ENCODE measurements around the gene UMODL1. TPM values are rescaled to one million over a fixed set of nuclear protein-coding genes. Genes with fewer than 3 reads are reported as not detected.

Gene UMODL1
- total and polyA plus RNA-seq, 8 donors = 0.02 to 0.06 TPM; not detected in 6

DNA sequence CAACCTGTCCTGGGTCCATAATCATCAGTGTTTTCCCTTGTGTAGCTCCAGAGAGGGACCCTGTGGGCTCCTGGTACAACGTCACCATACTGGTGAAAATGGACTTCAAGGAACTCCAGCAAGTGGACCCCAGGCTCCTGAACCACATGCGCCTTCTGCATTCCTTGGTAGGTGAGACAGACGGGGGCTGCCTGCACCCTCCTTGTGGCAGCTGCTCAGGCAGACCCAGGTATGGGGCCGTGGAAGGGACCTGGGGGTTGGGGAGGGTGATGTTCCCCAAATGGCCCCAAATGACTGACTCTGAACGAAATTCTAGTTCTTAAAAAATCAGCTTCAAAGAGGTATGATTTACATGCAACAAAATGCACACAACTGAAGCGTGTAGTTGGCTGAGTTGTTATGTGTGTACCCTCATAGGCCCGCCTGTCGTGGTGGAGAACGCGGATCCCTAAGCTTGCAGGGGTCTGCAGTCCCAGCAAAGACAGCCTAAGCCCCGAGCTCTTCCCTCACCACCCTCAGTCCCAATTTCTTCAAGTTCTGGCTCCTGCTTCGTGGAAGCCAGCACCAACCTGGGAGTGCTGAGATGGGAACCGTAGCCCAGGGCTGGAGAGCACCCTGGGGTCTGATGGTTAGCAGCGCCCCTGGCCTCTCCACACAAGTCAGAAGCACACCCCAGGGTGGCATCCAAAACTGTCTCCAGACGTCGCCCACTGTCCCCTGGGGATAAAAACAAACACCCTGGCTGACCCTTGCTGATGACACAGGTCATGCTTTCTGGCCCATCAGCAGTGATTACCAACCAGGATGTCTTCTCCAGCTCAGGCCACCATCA is 14.3 kb downstream of the UMODL1 start:
- peak overlapping the region in 2 of 4 donors; percentile 57 to 66 for H3K27ac ChIP-seq
- no peak for FAIRE-seq
- TF ChIP-seq, protein P1, sequence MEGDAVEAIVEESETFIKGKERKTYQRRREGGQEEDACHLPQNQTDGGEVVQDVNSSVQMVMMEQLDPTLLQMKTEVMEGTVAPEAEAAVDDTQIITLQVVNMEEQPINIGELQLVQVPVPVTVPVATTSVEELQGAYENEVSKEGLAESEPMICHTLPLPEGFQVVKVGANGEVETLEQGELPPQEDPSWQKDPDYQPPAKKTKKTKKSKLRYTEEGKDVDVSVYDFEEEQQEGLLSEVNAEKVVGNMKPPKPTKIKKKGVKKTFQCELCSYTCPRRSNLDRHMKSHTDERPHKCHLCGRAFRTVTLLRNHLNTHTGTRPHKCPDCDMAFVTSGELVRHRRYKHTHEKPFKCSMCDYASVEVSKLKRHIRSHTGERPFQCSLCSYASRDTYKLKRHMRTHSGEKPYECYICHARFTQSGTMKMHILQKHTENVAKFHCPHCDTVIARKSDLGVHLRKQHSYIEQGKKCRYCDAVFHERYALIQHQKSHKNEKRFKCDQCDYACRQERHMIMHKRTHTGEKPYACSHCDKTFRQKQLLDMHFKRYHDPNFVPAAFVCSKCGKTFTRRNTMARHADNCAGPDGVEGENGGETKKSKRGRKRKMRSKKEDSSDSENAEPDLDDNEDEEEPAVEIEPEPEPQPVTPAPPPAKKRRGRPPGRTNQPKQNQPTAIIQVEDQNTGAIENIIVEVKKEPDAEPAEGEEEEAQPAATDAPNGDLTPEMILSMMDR (IDR thresholded peaks at IDR 0.05) = no peak

DNA sequence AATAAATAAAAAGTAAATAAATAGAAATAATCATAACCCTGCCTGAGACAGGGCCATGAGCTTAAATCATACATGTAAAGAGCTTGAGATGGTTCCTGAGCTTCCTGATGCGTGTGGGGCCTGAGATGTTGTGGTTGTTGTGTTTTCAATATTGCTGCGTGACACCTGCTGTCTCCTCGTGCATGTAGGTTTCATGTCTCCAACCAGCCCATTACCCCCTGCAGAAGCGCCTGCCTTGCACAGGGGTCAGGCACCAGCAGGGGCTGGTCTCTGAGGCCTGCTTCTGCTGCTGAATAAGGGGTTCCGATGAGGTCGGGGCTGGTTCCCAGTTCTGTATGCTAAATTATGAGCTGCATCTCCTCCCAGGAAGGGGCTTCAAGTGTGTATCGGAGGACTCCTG is 15.9 kb downstream of the UMODL1 start:
- intact Hi-C loops (cut with DNase I) = no loop called here
- Histone ChIP-seq H3K27me3 (no peaks in the 10 kb centered on the region), H3K4me1 (peaks cover 0 to 10% (median 6%) of the 10 kb centered on the region in 3 donors), H3K36me3 (no peaks in the 10 kb centered on the region), H3K4me3 (no peak overlapping the region), H3K27ac (peak overlapping the region in 2 of 4 donors; percentile 57), H3K9me3 (no peaks in the 10 kb centered on the region)
- FAIRE-seq = no peak
- no peak for ATAC-seq
- DNase-seq = no peak
- 79 to 92% methylated on average over 7 of the region's 7 CpGs for WGBS, 2 donors
- TF ChIP-seq, protein P1 (IDR thresholded peaks at IDR 0.05) = no peak

More for the DNA sequence above, 14.3 kb downstream of the UMODL1 start:
- peaks cover 0 to 10% (median 6%) of the 10 kb centered on the region in 3 donors for H3K4me1 ChIP-seq
- H3K9me3 ChIP-seq = no peaks in the 10 kb centered on the region
- intact Hi-C loops (cut with DNase I) = no loop called here
- no peaks in the 10 kb centered on the region for H3K27me3 ChIP-seq
- H3K4me3 ChIP-seq = no peak overlapping the region
- no peaks in the 10 kb centered on the region for H3K36me3 ChIP-seq
- whole genome bisulfite sequencing, 2 donors = 88 to 92% methylated on average over 16 of the region's 16 CpGs
- ATAC-seq (peak in 3 of 4 donors; percentile 3 to 6 (median 3)), DNase-seq (no peak)

DNA sequence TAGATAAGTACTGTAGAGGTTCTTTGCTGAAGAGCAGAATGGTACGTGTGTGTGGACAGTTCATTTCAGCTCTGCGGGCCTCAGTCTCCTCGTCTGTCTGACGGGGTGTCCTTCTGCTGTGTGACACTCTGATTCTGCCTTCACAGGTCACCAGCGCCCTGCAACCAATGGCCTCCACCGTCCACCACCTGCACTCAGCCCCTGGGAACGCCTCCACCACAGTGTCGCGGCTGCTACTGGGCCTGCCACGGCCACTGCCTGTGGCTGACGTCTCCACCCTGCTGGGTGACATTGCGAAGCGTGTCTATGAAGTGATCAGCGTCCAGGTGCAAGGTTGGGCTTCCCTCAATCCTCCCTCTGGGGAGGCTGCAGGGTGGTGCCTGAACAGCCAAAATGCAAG is 17.0 kb downstream of the UMODL1 start:
- 93 to 95% methylated on average over 14 of the region's 14 CpGs for WGBS, 2 donors
- ATAC-seq (no peak), DNase-seq (no peak), FAIRE-seq (no peak)
- no peak overlapping the region for H3K4me3 ChIP-seq
- peaks cover 0 to 10% (median 6%) of the 10 kb centered on the region in 3 donors for H3K4me1 ChIP-seq
- no peaks in the 10 kb centered on the region for H3K36me3 ChIP-seq
- intact Hi-C loops (cut with DNase I) = no loop called here
- H3K27me3 ChIP-seq = no peaks in the 10 kb centered on the region
- H3K9me3 ChIP-seq = no peaks in the 10 kb centered on the region
- no peak overlapping the region for H3K27ac ChIP-seq
- TF ChIP-seq, protein P1 (IDR thresholded peaks at IDR 0.05) = no peak

DNA sequence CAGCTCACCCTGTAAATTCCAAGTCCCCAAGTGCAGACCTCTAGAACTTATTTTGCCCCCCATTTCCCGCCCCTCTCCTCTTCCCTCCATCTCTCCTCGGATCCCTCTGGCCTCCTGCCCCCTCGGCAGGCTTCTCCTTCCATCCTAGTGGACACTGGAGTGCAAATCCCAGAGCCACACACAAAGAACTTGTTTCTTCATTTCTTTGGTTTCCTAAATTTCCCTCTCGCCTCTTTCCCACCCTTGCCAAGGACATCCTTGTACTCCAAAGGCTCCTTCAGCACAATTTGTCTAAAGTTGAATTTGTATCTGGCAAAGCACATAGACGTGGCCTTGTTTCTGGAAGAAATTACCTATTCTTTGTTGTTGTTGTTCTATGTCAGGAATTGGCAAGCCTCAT is 17.5 kb downstream of the UMODL1 start:
- Histone ChIP-seq H3K27me3 (no peaks in the 10 kb centered on the region), H3K4me1 (peaks cover 0 to 10% (median 6%) of the 10 kb centered on the region in 3 donors), H3K27ac (no peak overlapping the region), H3K4me3 (no peak overlapping the region), H3K9me3 (no peaks in the 10 kb centered on the region), H3K36me3 (no peaks in the 10 kb centered on the region)
- intact Hi-C loops (cut with DNase I) = no loop called here
- TF ChIP-seq, protein P1 (IDR thresholded peaks at IDR 0.05) = no peak
- 83 to 91% methylated on average over 5 of the region's 5 CpGs for WGBS, 2 donors
- FAIRE-seq (no peak), DNase-seq (no peak), ATAC-seq (no peak)

DNA sequence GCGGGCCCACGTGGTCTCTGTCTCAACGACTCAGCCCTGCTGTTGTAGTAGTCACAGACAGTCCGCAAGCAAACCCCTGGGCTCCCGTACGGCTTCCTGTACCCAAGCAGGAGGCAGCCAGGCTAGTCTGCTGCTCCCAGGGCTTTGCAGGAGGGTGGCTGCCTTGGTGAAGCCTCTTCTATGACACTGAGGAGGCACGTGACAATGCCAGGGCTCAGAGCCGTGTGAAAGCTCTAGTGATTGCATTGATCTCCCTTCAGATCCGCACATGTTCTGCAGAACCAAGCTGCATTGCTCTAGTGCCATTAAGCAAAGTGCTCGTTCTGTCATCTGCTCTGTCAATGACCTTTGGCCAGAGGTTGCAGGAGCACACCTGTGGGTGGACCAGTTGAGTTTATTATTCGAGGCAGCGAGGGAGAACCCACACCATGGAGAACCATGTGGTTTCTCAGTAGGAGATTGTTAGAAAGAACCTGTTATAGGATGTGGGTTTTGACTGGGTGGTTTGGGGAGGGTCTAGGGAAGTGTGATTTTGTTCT is 18.0 kb downstream of the UMODL1 start:
- FAIRE-seq = no peak
- intact Hi-C loops (cut with DNase I) = no loop called here
- no peak for ATAC-seq

More for the DNA sequence above, 18.0 kb downstream of the UMODL1 start:
- Histone ChIP-seq H3K9me3 (no peaks in the 10 kb centered on the region), H3K27me3 (no peaks in the 10 kb centered on the region), H3K27ac (no peak overlapping the region), H3K4me1 (peaks cover 0 to 10% (median 6%) of the 10 kb centered on the region in 3 donors), H3K36me3 (no peaks in the 10 kb centered on the region), H3K4me3 (no peak overlapping the region)
- no peak for DNase-seq
- TF ChIP-seq, protein P1 (IDR thresholded peaks at IDR 0.05) = no peak
- WGBS, 2 donors = 76 to 78% methylated on average over 12 of the region's 12 CpGs

Data from pancreas (tissue), 10 donors.